Neuronal stem cell (in vitro differentiated cells): ENCODE results near the gene KIAA0040.

Experiments
- DNase-seq: peaks from one replicate; pipeline ENCODE4 v3.0.0-alpha.2; 2013; ENCODE audit warnings: low spot score
- H2AFZ ChIP-seq: one replicate; pipeline ENCODE4 v1.6.1; 2013; ENCODE audit warnings: mild to moderate bottlenecking, low read length, inconsistent platforms
- H2AK5ac ChIP-seq: 2 replicates; pipeline ENCODE4 v1.6.1; 2013; ENCODE audit warnings: low read depth, mild to moderate bottlenecking, inconsistent platforms, low read length, moderate library complexity, mixed read lengths
- H2BK120ac ChIP-seq: 2 replicates; pipeline ENCODE4 v1.6.1; 2013; ENCODE audit warnings: low read depth, mild to moderate bottlenecking, inconsistent platforms, low read length, moderate library complexity, mixed read lengths
- H2BK12ac ChIP-seq: one replicate; pipeline ENCODE4 v1.6.1; 2013; ENCODE audit warnings: low read length, inconsistent platforms
- H2BK15ac ChIP-seq: 2 replicates; pipeline ENCODE4 v1.6.1; 2013; ENCODE audit warnings: mild to moderate bottlenecking, low read length, inconsistent platforms, mixed read lengths
- H2BK5ac ChIP-seq: one replicate; pipeline ENCODE4 v1.6.1; 2013; ENCODE audit warnings: inconsistent platforms, mild to moderate bottlenecking, low read length, moderate library complexity
- H3K14ac ChIP-seq: one replicate; pipeline ENCODE4 v1.6.1; 2013; ENCODE audit warnings: low read length, inconsistent platforms
- H3K18ac ChIP-seq: 2 replicates; pipeline ENCODE4 v1.6.1; 2013; ENCODE audit warnings: low read length, inconsistent platforms
- H3K23ac ChIP-seq: 2 replicates; pipeline ENCODE4 v1.6.1; 2013; ENCODE audit warnings: low read depth, mild to moderate bottlenecking, mixed read lengths, low read length, inconsistent platforms; ENCODE audit not compliant: poor library complexity
- H3K27ac ChIP-seq: replicated peaks from 3 replicates; pipeline ENCODE4 v1.5.1; 2013; ENCODE audit warnings: low read length, inconsistent platforms
- H3K27me3 ChIP-seq, 3 experiments: 2 replicates each; pipeline ENCODE4 v1.6.1; 2013; ENCODE audit warnings: low read length in 3 of 3, mild to moderate bottlenecking in 2 of 3, inconsistent platforms in 1 of 3, low read depth in 1 of 3, mixed read lengths in 1 of 3, moderate library complexity in 1 of 3; ENCODE audit not compliant: control insufficient read depth in 3 of 3, insufficient read depth in 3 of 3
- H3K36me3 ChIP-seq, 2 donors: replicated peaks in 1 of 2; 2 replicates each; pipeline ENCODE4 v1.6.1; 2013; ENCODE audit warnings: low read length in 2 of 2; ENCODE audit not compliant: control insufficient read depth in 2 of 2, insufficient read depth in 2 of 2
- H3K4ac ChIP-seq: 2 replicates; pipeline ENCODE4 v1.6.1; 2013; ENCODE audit warnings: inconsistent platforms, mild to moderate bottlenecking, low read length, moderate library complexity
- H3K4me1 ChIP-seq, 2 donors: 1 replicate in 1 of 2; 2 replicates in 1 of 2; pipeline ENCODE4 v1.6.1; 2013; ENCODE audit warnings: low read length in 2 of 2, low read depth in 1 of 2; ENCODE audit not compliant: control insufficient read depth in 2 of 2, insufficient read depth in 1 of 2
- H3K4me2 ChIP-seq: one replicate; pipeline ENCODE4 v1.6.1; 2013; ENCODE audit warnings: mild to moderate bottlenecking, low read length, inconsistent platforms; ENCODE audit not compliant: insufficient read depth, poor library complexity, severe bottlenecking
- H3K4me3 ChIP-seq, 2 donors: 2 replicates each; pipeline ENCODE4 v1.5.1; 2013; ENCODE audit warnings: low read length in 2 of 2, mild to moderate bottlenecking in 2 of 2, inconsistent platforms in 1 of 2, moderate library complexity in 1 of 2
- H3K79me1 ChIP-seq: one replicate; pipeline ENCODE4 v1.6.1; 2013; ENCODE audit warnings: low read depth, mild to moderate bottlenecking, inconsistent platforms, low read length, moderate library complexity
- H3K9ac ChIP-seq: one replicate; pipeline ENCODE4 v1.6.1; 2013; ENCODE audit warnings: mild to moderate bottlenecking, low read depth, low read length, inconsistent platforms; ENCODE audit not compliant: poor library complexity
- H3K9me3 ChIP-seq, 2 donors: replicated peaks in 1 of 2; 2 replicates each; pipeline versions ENCODE3 to v1.6.1; 2013; ENCODE audit warnings: low read length in 2 of 2, mild to moderate bottlenecking in 2 of 2, inconsistent platforms in 1 of 2, low read depth in 1 of 2, mixed read lengths in 1 of 2, moderate library complexity in 1 of 2; ENCODE audit not compliant: control insufficient read depth in 2 of 2, insufficient read depth in 1 of 2
- H4K8ac ChIP-seq: one replicate; pipeline ENCODE4 v1.6.1; 2013; ENCODE audit warnings: low read depth, mild to moderate bottlenecking, inconsistent platforms, low read length, moderate library complexity
- H4K91ac ChIP-seq: one replicate; pipeline ENCODE4 v1.6.1; 2013; ENCODE audit warnings: low read length, low read depth, mild to moderate bottlenecking, inconsistent platforms; ENCODE audit not compliant: poor library complexity
- WGBS, 2 donors: extraction: QIAGEN DNeasy Blood & Tissue Kit; methylation state at CpG; one replicate each; pipeline ENCODE4 v1.1.7; 2013; ENCODE audit warnings: missing lambda C conversion rate in 2 of 2, mixed read lengths in 1 of 2; ENCODE audit not compliant: insufficient read length in 2 of 2, insufficient replicate concordance in 1 of 2; ENCODE audit errors: extremely low coverage in 2 of 2; 5-methylcytosine and 5-hydroxymethylcytosine counted together

The KIAA0040 gene

GRCh38 chr1:175200678-175201521, 8.3 kb upstream of the KIAA0040 start:
- H2BK5ac ChIP-seq = no peak overlapping the region
- H3K4ac ChIP-seq = no peak overlapping the region
- no peak overlapping the region for H4K8ac ChIP-seq
- no peak overlapping the region for H3K27ac ChIP-seq
- H3K4me3 ChIP-seq = no peak overlapping the region
- H3K14ac ChIP-seq = no peak overlapping the region
- no peak overlapping the region for H2AFZ ChIP-seq
- H3K4me2 ChIP-seq = no peak overlapping the region
- H3K36me3 ChIP-seq = no peaks in the 10 kb centered on the region
- DNase-seq = no peak
- no peaks in the 10 kb centered on the region for H3K79me1 ChIP-seq
- H2AK5ac ChIP-seq = no peak overlapping the region
- no peak overlapping the region for H2BK120ac ChIP-seq
- H4K91ac ChIP-seq = no peak overlapping the region
- no peak overlapping the region for H2BK12ac ChIP-seq
- no peaks in the 10 kb centered on the region for H3K4me1 ChIP-seq
- no peak overlapping the region for H3K18ac ChIP-seq
- H3K27me3 ChIP-seq = no peaks in the 10 kb centered on the region
- no peak overlapping the region for H3K9ac ChIP-seq
- H3K23ac ChIP-seq = no peak overlapping the region
- H3K9me3 ChIP-seq = no peaks in the 10 kb centered on the region
- no CpG with 5 or more reads among the region's 7 CpGs for WGBS, 2 donors
- H2BK15ac ChIP-seq = no peak overlapping the region

GRCh38 chr1:175198332-175198731, 5.8 kb upstream of the KIAA0040 start:
- no peak overlapping the region for H2BK12ac ChIP-seq
- no peak overlapping the region for H3K27ac ChIP-seq

GRCh38 chr1:175197531-175197930, 5.0 kb upstream of the KIAA0040 start:
- DNase-seq = no peak
- Histone ChIP-seq H4K8ac (no peak overlapping the region), H2BK15ac (no peak overlapping the region), H3K79me1 (no peaks in the 10 kb centered on the region), H3K4me2 (no peak overlapping the region), H3K4ac (no peak overlapping the region), H2BK5ac (no peak overlapping the region), H2AK5ac (no peak overlapping the region), H2BK12ac (no peak overlapping the region), H3K14ac (no peak overlapping the region), H3K9ac (no peak overlapping the region), H3K4me1 (peaks cover 0 to 2% of the 10 kb centered on the region in 2 donors), H2BK120ac (no peak overlapping the region), H4K91ac (no peak overlapping the region), H3K18ac (no peak overlapping the region), H3K23ac (no peak overlapping the region), H3K9me3 (no peaks in the 10 kb centered on the region), H3K27me3 (peaks cover 0 to 24% (median 11%) of the 10 kb centered on the region in 3 experiments), H2AFZ (no peak overlapping the region), H3K36me3 (no peaks in the 10 kb centered on the region), H3K27ac (no peak overlapping the region), H3K4me3 (no peak overlapping the region)
- no CpG with 5 or more reads among the region's 2 CpGs for WGBS, 2 donors

More at GRCh38 chr1:175198332-175198731, 5.8 kb upstream of the KIAA0040 start:
- Histone ChIP-seq H3K4me3 (no peak overlapping the region), H3K4ac (no peak overlapping the region), H3K18ac (no peak overlapping the region), H3K9me3 (no peaks in the 10 kb centered on the region), H3K27me3 (peaks cover 0 to 20% (median 4%) of the 10 kb centered on the region in 3 experiments), H3K79me1 (no peaks in the 10 kb centered on the region), H3K23ac (no peak overlapping the region), H3K4me2 (no peak overlapping the region), H3K36me3 (no peaks in the 10 kb centered on the region), H4K8ac (no peak overlapping the region), H2BK15ac (no peak overlapping the region), H3K9ac (no peak overlapping the region), H2AFZ (no peak overlapping the region), H2BK120ac (no peak overlapping the region), H2BK5ac (no peak overlapping the region), H3K4me1 (no peaks in the 10 kb centered on the region), H4K91ac (no peak overlapping the region), H2AK5ac (no peak overlapping the region), H3K14ac (no peak overlapping the region)
- no peak for DNase-seq

- no peak overlapping the region for H3K23ac ChIP-seq
- H3K36me3 ChIP-seq = no peaks in the 10 kb centered on the region
- no peak overlapping the region for H4K8ac ChIP-seq
- H2BK120ac ChIP-seq = no peak overlapping the region
- H2BK12ac ChIP-seq = no peak overlapping the region
- H3K4me2 ChIP-seq = no peak overlapping the region
- WGBS, 2 donors = no CpG with 5 or more reads among the region's 3 CpGs
- DNase-seq = no peak
- no peak overlapping the region for H3K18ac ChIP-seq
- no peak overlapping the region for H3K4ac ChIP-seq
- H2AK5ac ChIP-seq = no peak overlapping the region
- no peak overlapping the region for H2AFZ ChIP-seq
- H3K27ac ChIP-seq = no peak overlapping the region
- no peak overlapping the region for H2BK5ac ChIP-seq
- H3K4me3 ChIP-seq = no peak overlapping the region
- peaks cover 4 to 6% of the 10 kb centered on the region in 2 donors for H3K4me1 ChIP-seq
- H3K27me3 ChIP-seq = peaks cover 0 to 41% (median 28%) of the 10 kb centered on the region in 3 experiments
- H3K79me1 ChIP-seq = no peaks in the 10 kb centered on the region
- no peak overlapping the region for H4K91ac ChIP-seq
- no peak overlapping the region for H3K9ac ChIP-seq
- H3K14ac ChIP-seq = no peak overlapping the region
- H3K9me3 ChIP-seq = no peaks in the 10 kb centered on the region
- H2BK15ac ChIP-seq = no peak overlapping the region
These were observed 3.2 kb upstream of the KIAA0040 start for GRCh38 chr1:175195798-175196197.
